ENCODE measurements around the gene ZNRD2. TPM values are rescaled to one million over a fixed set of nuclear protein-coding genes. Genes with fewer than 3 reads are reported as not detected.

ZNRD2 gene
- total RNA-seq, 1 experiment from 2014 or later: 45.8 TPM

- H3K79me1 ChIP-seq (ENCODE audit: insufficient read depth, low read depth, low read length, poor library complexity, severe bottlenecking): no peaks in the 10 kb centered on the region
- no peak overlapping the region for H3K18ac ChIP-seq (ENCODE audit: insufficient read length, low read depth, low read length)
- no peak overlapping the region for H3K9ac ChIP-seq (ENCODE audit: extremely low read depth, insufficient read length, low read length)
- no peaks in the 10 kb centered on the region; the same call in 1 of the 2 replicates for H3K27me3 ChIP-seq (ENCODE audit: insufficient read depth, low read length)
- peaks cover 22 to 34% of the 10 kb centered on the region in 2 experiments for H3K4me1 Mint-ChIP-seq
- no peak overlapping the region for H2BK20ac ChIP-seq (ENCODE audit: low read depth, low read length, poor library complexity, severe bottlenecking)
- H2AK5ac ChIP-seq (ENCODE audit: insufficient read length, low read length): no peak overlapping the region
- no peak overlapping the region for H3K4me2 ChIP-seq (ENCODE audit: insufficient read depth, insufficient read length, low read length)
- H2BK120ac ChIP-seq (ENCODE audit: low read depth, low read length, poor library complexity, severe bottlenecking): no peak overlapping the region
- peaks cover 3% of the 10 kb centered on the region; the same call in 1 of the 2 replicates for H3K4me1 ChIP-seq (ENCODE audit: insufficient read depth, low read length)
- no peak overlapping the region for H3K4ac ChIP-seq (ENCODE audit: low read depth, low read length)
- H3K23ac ChIP-seq (ENCODE audit: insufficient read length, low read depth, low read length): no peak overlapping the region
- H3K9me3 ChIP-seq (ENCODE audit: control insufficient read depth, low read depth, low read length): no peaks in the 10 kb centered on the region
- no peak overlapping the region for H4K91ac ChIP-seq (ENCODE audit: insufficient read length, low read depth, low read length)
- H2BK15ac ChIP-seq (ENCODE audit: low read depth, low read length): no peak overlapping the region
- no peaks in the 10 kb centered on the region for H4K20me1 ChIP-seq (ENCODE audit: control insufficient read depth, insufficient read depth, insufficient read length)
- H3K4me3 Mint-ChIP-seq: no peak overlapping the region; a peak in 1 of 5 replicates
- H3K27ac Mint-ChIP-seq: no peak overlapping the region
- no CpG with 5 or more reads among the region's 9 CpGs for WGBS (ENCODE audit: extremely low coverage, insufficient read length, low lambda C conversion rate)
- no peak overlapping the region for H3K27ac ChIP-seq (ENCODE audit: insufficient read length, low read depth, low read length)
- no peaks in the 10 kb centered on the region for H3K79me2 ChIP-seq (ENCODE audit: insufficient read depth, low read length)
- no peak overlapping the region for H3K14ac ChIP-seq (ENCODE audit: insufficient read depth, low read length)
- no peak overlapping the region for H2AFZ ChIP-seq (ENCODE audit: low read length)
- H3K23me2 ChIP-seq (ENCODE audit: insufficient read length, low read depth, low read length, poor library complexity, severe bottlenecking): no peaks in the 10 kb centered on the region
- no peak overlapping the region for H3K56ac ChIP-seq (ENCODE audit: insufficient read length, low read depth, low read length)
- no peaks in the 10 kb centered on the region for H3K36me3 Mint-ChIP-seq (ENCODE audit: insufficient read depth in 1 of 3, low read depth in 3 of 3)
- no peak for DNase-seq
- H4K8ac ChIP-seq (replicated peaks; ENCODE audit: insufficient read length, low read depth, low read length): no peak overlapping the region
- H4K5ac ChIP-seq (ENCODE audit: insufficient read length, low read depth, low read length): no peak overlapping the region
- H3T11ph ChIP-seq (ENCODE audit: low read length): no peak overlapping the region
- no peak overlapping the region for H2BK5ac ChIP-seq (ENCODE audit: insufficient read length, low read length)
- no peaks in the 10 kb centered on the region for H3K9me3 Mint-ChIP-seq
- no peak for TF ChIP-seq CTCF (conservative IDR thresholded peaks at IDR 0.05)
- H2BK12ac ChIP-seq (ENCODE audit: insufficient read length, low read depth, low read length): no peak overlapping the region
- peaks cover 21% of the 10 kb centered on the region for H3K27me3 Mint-ChIP-seq (ENCODE audit: low read depth)
Observed at GRCh38 chr11:65562788-65563187, 7.5 kb upstream of the ZNRD2 start.

All from H9 (cell line).